Measurements from ENCODE around the gene ARV1. TPM values are rescaled to one million over a fixed set of nuclear protein-coding genes. Genes with fewer than 3 reads are reported as not detected.

The ARV1 gene
- total RNA-seq, 1 experiment from 2014 or later: 8.0 TPM

- no peaks in the 10 kb centered on the region for H3K79me2 ChIP-seq (ENCODE audit: insufficient read depth, low read length)
- no peak overlapping the region for H2BK120ac ChIP-seq (ENCODE audit: low read depth, low read length, poor library complexity, severe bottlenecking)
- no peak overlapping the region for H2BK12ac ChIP-seq (ENCODE audit: insufficient read length, low read depth, low read length)
- peaks cover 4% of the 10 kb centered on the region for H3K27me3 ChIP-seq (ENCODE audit: insufficient read depth, low read length)
- no peak for TF ChIP-seq CTCF (conservative IDR thresholded peaks at IDR 0.05)
- no peak overlapping the region for H3K56ac ChIP-seq (ENCODE audit: insufficient read length, low read depth, low read length)
- H2BK15ac ChIP-seq (ENCODE audit: low read depth, low read length): no peak overlapping the region
- H3K79me1 ChIP-seq (ENCODE audit: insufficient read depth, low read depth, low read length, poor library complexity, severe bottlenecking): no peaks in the 10 kb centered on the region
- H3K23me2 ChIP-seq (ENCODE audit: insufficient read length, low read depth, low read length, poor library complexity, severe bottlenecking): no peaks in the 10 kb centered on the region
- no CpG with 5 or more reads among the region's 7 CpGs for WGBS (ENCODE audit: extremely low coverage, insufficient read length, low lambda C conversion rate)
- no peaks in the 10 kb centered on the region for H3K9me3 Mint-ChIP-seq
- no peaks in the 10 kb centered on the region for H3K4me1 Mint-ChIP-seq
- H2BK5ac ChIP-seq (ENCODE audit: insufficient read length, low read length): no peak overlapping the region
- peaks cover 0 to 15% (median 8%) of the 10 kb centered on the region in 3 experiments; a peak in 4 of 7 replicates for H3K36me3 Mint-ChIP-seq (ENCODE audit: insufficient read depth in 1 of 3, low read depth in 3 of 3)
- H3K4me1 ChIP-seq (ENCODE audit: insufficient read depth, low read length): no peaks in the 10 kb centered on the region
- H3K18ac ChIP-seq (ENCODE audit: insufficient read length, low read depth, low read length): no peak overlapping the region
- H2AFZ ChIP-seq (ENCODE audit: low read length): no peak overlapping the region
- H3K27ac Mint-ChIP-seq: no peak overlapping the region
- H3K4ac ChIP-seq (ENCODE audit: low read depth, low read length): no peak overlapping the region
- no peaks in the 10 kb centered on the region for H4K20me1 ChIP-seq (ENCODE audit: control insufficient read depth, insufficient read depth, insufficient read length)
- H3K14ac ChIP-seq (ENCODE audit: insufficient read depth, low read length): no peak overlapping the region
- no peak overlapping the region for H3K4me3 Mint-ChIP-seq
- H4K5ac ChIP-seq (ENCODE audit: insufficient read length, low read depth, low read length): no peak overlapping the region
- H3K27me3 Mint-ChIP-seq (ENCODE audit: low read depth): peaks cover 40% of the 10 kb centered on the region
- H4K8ac ChIP-seq (replicated peaks; ENCODE audit: insufficient read length, low read depth, low read length): no peak overlapping the region
- H3K4me2 ChIP-seq (ENCODE audit: insufficient read depth, insufficient read length, low read length): no peak overlapping the region
- DNase-seq: no peak
- no peak overlapping the region for H2BK20ac ChIP-seq (ENCODE audit: low read depth, low read length, poor library complexity, severe bottlenecking)
- no peak overlapping the region for H3K23ac ChIP-seq (ENCODE audit: insufficient read length, low read depth, low read length)
- H2AK5ac ChIP-seq (ENCODE audit: insufficient read length, low read length): no peak overlapping the region
- H3K27ac ChIP-seq (ENCODE audit: insufficient read length, low read depth, low read length): no peak overlapping the region
- H3T11ph ChIP-seq (ENCODE audit: low read length): no peak overlapping the region
- no peak overlapping the region for H4K91ac ChIP-seq (ENCODE audit: insufficient read length, low read depth, low read length)
- H3K9me3 ChIP-seq (ENCODE audit: control insufficient read depth, low read depth, low read length): no peaks in the 10 kb centered on the region
- H3K9ac ChIP-seq (ENCODE audit: extremely low read depth, insufficient read length, low read length): no peak overlapping the region
Measured at GRCh38 chr1:230992100-230992774, 13.3 kb downstream of the ARV1 start.
